Measurements from ENCODE around the gene APCDD1.

The APCDD1 gene

DNA sequence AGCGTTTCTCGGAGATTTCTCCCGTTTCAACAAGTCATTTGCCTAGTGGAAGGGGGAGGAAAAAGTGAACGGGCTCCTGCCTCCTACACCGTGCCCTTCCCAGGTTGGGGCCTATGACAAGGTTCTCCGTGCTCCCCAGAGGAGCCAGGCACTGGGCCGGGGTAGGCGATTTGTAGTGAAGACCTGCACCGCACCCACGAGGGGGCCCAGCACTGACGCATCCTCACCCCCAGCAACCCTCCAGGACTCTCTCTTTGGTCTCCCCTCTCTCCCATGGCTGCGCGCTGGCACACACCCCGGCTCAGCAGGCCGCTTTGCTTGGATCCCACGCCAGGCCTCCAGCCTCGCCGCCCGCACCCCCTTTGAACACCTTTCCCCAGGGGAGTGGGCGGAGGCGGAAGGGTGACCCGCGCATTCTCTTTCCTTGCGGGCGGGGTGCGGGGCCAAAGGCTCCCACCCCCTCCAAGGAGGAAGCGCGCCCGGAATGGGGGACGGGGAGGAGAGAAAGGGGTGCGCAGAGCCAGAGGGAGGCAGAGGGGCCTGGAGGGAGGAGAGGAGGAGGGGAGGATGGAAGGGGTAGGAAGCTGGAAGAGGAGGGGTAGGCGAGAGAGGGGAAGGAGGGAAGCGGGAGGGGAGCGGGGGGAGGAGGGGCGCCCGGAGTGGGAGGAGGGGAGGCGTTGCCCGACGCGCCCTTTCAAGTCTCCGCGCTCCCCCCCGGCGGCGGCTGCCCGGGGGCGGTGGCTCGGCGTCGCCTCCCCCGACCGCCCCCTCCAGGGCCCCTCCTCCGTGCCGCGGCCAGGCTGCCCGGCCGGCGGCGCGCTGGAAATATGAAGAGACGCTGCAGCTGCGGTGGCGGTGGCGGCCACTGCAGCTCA is at the start of gene APCDD1:
Gene APCDD1, plus strand, starts transcription at position 830 of the 875 bp plus-strand sequence. CDS start 347 bp downstream, outside the sequence.
- DNase-seq, result no peak

DNA sequence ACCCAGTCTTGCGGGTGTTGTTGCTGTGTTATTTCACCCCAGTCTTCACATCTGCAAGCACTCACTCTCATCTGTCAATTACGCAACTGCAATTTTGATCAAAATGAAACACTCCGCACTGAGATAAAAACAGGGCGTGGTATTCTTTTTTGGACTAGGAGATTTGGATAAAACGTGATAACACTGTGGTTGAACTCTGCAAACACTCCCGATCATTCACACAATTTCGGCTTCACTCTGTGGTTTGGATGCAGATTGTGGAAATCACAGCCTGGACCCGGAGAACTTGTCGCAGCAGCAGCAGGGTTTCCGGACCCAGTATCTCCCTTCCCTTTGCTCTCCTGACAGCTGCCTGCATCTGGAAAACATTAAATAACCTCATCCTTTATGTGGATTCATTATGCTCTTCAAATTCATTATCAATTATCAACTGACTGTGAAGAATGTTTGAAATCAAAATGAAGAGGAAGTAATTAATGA is 49.4 kb upstream of the APCDD1 start:
- no peak for DNase-seq

DNA sequence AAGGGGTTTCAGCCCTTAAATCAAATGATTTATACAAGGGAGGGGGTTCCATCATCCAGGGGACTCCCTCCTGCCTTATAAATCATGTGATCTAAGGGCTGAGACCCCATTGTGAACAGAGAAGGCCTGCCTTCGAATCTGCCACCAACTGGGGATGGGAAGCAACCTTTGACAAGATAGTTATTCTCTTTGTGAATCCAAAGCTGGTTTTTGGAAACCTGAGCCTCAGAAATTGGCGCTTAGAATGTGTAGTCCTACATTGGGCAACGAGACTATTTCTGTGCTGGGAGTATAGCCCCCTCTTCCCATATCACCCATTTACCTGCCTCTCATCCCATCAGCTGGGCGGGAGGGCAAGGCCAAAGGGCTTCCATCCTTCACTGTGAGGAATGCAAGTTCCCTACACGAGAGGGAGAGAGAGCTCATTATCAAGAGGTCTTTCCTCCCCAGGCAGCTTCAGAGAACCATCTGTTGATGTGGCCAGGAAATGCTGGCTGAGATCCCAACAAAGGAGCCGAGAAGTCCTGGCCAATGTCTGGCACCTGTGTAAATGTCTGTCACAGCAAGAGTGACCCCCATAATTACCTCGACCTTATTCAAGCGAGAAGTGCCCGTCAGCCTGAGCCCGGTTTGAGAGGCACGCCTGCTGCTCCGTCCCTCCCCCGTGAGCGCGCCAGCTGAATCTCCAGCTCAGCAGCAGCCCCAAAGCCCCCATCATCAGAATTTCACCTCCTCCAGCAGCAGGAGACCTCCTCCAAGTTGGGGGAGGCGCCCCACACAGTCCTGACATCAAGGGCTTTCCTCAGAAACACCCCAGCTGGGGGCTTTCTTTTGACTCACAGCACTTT is 48.4 kb upstream of the APCDD1 start:
- DNase-seq, result no peak

GRCh38 chr18:10408131-10408530 is 46.3 kb upstream of the APCDD1 start:
- DNase-seq, result no peak

DNA sequence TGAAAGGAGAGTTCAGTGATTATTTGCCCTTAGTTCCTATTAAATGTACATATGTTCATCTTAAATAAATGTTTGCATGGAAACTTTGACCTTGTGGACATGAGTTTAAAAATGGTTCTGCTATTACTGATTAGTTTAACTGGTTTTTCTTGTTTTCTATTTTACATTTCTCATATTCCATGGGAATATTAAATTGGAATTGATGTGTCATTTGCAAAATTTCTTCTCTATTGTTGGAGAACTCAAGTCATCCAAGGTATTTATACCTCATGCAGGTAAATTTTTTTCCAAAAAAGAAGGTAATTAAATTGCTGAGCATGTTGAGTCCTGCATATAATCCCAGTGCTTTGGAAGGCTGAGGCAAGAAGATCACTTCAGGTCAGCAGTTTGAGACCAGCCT is 45.4 kb upstream of the APCDD1 start:
- no peak for DNase-seq

DNA sequence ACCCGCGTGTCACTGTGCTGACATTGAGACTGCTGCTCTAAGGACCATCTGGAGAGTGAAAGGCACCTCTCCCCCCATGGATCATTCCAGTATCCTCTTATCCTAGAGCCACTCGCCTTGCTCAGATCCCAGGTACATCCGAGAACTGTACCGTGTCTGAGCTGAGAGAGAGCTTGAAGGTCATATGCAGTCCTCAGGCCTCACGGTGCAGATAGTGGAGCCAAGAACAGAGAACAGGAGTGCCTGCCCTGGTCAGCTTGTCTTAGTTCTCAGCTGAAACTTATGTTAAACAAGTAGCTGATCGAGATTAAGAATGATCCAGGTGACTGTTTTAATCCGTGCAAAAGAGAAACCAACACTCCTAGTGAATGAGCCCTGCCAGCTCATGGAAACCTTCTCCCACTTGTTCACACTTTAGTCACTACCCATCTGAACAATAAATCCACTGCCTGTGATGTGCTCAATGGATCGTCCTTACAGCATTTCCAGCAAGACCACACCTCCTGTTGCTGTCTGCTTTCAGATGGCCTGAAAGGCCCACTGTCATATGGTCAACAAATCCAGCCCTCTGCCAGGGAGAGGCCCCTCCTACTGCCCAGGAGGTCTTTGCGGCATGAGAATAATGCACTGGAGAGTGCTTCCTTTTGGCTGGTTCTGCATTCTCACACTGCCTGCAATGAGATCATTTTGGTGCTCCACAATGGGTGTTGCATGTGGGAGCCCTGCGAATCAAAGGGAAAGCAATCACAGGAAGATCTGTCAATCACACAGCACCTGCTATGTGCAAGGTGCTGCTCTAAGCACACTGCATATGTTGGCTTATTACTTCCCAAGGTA is 43.7 kb upstream of the APCDD1 start:
- no peak for DNase-seq

DNA sequence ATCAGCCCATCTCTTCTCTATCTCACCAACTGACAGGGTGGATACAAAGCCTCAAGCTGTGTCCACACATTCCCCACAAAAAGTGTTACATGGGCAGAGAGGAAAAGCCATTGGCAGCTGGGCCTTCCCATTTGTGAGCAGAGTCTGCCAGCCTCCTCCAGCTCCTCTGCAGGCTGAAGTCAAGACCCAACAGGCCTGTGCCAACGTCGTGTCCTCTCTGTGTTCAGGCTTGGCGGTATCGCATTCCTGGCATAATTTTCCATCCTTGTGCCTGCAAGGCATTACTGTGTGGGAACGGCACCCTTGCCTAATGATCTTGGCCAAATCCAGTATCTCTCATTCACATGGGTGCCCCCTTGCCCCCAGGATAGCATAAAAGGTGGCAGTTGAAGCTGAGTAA is 41.5 kb upstream of the APCDD1 start:
- no peak for DNase-seq

- DNase-seq, result no peak
Observed at GRCh38 chr18:10413722-10414121, 40.7 kb upstream of the APCDD1 start.

DNA sequence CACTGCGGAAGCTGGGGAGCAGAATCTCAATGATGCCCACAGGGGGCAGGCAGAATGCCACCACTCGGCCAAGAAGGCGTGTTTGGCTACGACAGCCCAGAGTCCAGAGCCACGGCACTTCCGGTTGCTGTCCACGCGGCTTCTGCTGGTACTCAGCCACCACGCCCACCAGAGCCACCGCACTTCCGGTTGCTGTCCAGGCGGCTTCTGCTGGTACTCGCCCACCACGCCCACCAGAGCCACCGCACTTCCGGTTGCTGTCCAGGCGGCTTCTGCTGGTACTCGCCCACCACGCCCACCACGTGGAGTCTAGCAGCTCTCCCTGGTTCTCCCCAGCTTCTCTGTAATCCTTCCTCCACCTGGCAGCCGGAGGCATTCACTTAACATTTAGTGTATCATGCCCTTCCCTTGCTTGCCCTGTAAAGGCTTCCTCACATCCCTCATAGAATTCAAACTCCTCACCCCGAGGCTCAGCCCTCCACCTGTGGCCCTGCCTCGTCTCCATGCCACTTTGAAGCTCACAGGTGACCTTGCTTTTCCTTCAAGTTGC is 40.1 kb upstream of the APCDD1 start:
- no peak for DNase-seq

DNA sequence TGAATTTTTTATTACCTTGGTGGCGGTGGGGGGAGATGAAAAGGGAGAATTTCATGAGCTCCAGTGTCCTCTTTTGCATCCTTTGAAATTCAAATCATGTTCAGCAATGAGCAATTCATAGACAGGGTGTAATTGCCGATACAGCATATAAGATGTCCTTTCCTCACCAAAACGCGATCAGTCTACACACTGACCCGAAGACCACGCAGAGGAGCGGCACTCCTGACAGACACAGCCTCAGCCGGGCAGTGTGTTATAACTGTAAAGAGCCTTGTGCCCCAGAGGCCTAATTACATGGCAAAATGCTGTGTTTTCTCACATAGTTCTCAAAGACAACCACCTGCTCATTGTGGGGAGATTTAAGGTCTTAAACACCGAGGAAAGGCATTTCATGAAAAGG is 38.4 kb upstream of the APCDD1 start:
- no peak for DNase-seq

DNA sequence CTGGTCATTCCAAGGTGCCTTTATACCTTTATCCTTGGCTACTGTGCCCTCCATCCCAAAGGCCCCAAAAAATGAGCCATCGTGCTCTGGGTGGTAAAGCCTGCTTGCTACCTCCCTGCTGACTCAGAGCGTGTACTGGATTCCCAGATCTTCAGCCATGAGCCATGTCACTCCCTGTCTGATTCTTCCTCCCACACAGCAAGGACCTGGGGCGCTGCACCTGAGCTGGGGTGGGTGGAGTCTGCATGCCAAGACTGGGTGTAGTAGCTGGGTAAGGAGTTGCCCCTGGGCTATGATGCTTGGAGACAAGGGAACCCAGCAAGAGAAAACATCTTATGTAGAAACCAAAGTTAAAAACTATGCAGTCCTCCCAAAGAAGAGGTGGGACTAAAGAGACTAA is 37.2 kb upstream of the APCDD1 start:
- no peak for DNase-seq

- no peak for DNase-seq
Observed at GRCh38 chr18:10417664-10418063, 36.8 kb upstream of the APCDD1 start.

- no peak for DNase-seq
Observed at GRCh38 chr18:10418836-10419235, 35.6 kb upstream of the APCDD1 start.

DNA sequence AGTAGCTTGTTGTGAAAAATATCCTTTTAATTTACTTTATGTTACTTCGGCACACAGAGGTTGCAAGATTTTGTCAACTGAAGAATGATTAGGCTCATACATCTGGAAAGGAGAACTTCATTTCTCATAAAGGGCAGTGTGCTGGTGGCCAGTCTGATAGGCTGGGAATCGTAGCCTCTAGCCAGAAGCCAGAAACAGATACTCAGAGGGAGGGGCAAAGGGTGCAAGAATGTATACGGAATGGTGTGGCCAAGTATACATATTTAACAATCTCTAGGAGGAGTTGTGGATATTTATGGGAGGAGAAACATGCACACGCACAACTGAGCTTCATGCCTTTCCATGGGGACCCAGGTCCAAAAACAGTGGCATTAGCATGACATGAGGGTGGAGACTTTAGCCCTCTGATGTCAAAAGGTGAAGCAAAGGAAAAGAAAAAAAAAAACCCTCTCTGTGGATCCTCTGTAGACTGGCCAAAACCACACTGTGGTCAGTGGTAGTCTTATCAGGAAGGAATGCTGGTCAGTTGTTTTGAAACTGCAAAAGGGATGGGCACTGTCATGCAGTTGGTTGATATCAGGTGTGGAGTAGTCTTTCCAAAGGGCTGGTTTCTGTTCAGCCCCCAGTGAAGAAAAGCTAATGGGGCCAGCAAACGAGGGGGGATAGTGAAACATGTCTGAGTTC is 34.9 kb upstream of the APCDD1 start:
- no peak for DNase-seq

- DNase-seq, result no peak
Observed at GRCh38 chr18:10420561-10421352, 33.7 kb upstream of the APCDD1 start.

- DNase-seq, result no peak
Observed at GRCh38 chr18:10421859-10422258, 32.6 kb upstream of the APCDD1 start.

DNA sequence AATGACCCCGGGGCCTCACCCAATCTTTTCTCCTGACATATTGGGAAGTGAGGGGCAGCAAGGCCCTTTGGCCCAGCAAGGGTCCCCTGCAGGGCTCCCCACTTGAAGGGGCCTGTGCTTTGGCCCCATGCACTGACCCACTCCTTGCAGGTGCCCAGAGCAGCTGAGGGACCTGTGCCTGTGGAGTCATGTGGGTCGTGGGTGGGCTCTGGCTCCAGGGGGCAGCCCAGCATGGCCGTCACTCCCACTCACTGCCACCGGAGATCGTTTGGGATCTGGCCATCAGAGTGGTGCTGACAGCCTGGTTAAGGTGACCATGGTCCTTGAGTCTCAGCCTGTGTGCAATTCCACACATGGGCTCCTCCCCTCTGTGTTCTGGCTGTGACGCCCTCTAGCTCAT is 31.7 kb upstream of the APCDD1 start:
- DNase-seq, result no peak

DNA sequence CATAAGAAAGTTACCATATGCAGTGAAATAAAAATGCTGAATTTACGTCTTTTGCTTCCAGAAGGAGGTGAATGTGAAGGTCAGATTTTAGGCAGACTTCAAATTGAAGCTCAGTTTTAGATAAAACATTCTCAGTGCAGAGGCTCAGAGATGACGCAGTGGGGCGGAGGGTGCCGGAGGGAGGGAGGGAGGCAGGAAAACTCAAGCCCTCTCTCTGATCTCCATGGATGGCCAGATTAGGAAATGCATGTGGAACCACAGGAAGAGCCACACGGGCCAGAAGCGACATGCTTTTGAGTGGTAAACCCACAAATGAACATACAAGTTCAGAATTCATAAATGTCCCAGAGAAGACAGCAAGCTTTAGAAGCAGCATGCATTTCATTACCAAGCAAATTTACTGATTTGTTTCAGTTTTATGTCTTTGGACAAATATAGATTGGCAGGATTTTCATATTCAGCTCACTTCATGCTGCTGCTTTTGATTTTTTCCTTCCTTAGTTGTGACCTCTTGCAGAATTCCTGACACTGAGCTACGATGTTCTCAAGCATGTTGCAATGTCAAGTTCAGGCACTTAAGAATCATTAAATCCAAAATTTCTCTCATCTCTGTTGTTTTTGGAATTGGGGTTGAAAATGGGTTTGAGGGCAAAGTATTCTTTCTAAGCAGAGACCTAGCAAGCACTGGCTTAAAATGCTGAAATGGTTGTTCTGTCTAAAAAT is 29.7 kb upstream of the APCDD1 start:
- no peak for DNase-seq

DNA sequence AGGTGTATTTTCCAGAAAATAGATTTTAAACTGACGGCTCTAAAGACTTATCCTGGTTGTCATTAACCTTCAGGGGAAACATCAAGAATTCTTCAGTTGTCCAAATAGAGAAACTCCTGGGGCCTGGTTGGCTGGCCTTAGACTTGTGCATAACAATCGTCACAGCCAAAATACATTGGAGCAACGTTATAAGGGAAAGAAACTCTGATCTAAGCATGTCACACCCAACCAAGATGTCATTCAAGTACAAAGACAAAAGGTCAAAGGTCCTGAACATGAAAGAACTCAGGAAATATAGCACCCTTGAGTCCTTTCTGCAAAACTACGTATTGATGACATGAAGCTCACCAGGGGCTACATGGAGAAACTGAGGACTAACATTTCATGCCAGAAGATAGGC is 23.8 kb upstream of the APCDD1 start:
- no peak for DNase-seq

- no peak for DNase-seq
Observed at GRCh38 chr18:10431680-10432079, 22.8 kb upstream of the APCDD1 start.

All from CD4-positive, alpha-beta T cell treated with Interleukin-17A for 1 hour (primary cell).